Gastrocnemius medialis (tissue), 4 donors: ENCODE data around the gene TSPAN15. TPM values are rescaled to one million over a fixed set of nuclear protein-coding genes. Genes with fewer than 3 reads are reported as not detected.

Experiments used
- ATAC-seq, 2 donors: fragments of 150-250 bp; one replicate each; pipeline ENCODE4 v1.9.1; 2016
- DNase-seq, 2 donors: peaks; one replicate each; pipeline ENCODE4 v3.0.0-alpha.2; 2019
- H3K27ac ChIP-seq, 4 donors: fragments of 200-600 bp; sonication (generic); 1 replicate in 1 of 4; 2 replicates in 3 of 4; pipeline ENCODE4 v1.5.1; 2016 to 2018; ENCODE audit warnings: mild to moderate bottlenecking in 2 of 4, moderate library complexity in 1 of 4
- H3K27me3 ChIP-seq, 3 donors: fragments of 200-600 bp; sonication (generic) in 2 of 3; 1 replicate in 1 of 3; 2 replicates in 2 of 3; pipeline versions ENCODE4 v1.5.1 to v1.6.0; 2016 to 2019; ENCODE audit warnings: mild to moderate bottlenecking in 1 of 3, moderate library complexity in 1 of 3
- H3K36me3 ChIP-seq, 2 donors: fragments of 200-600 bp; sonication (generic) in 1 of 2; one replicate each; pipeline ENCODE4 v1.5.1; 2017 to 2018
- H3K4me1 ChIP-seq, 2 donors: fragments of 200-600 bp; sonication (generic) in 1 of 2; one replicate each; pipeline ENCODE4 v1.5.1; 2016 to 2017; ENCODE audit warnings: mild to moderate bottlenecking in 2 of 2
- H3K4me3 ChIP-seq, 4 donors: fragments of 200-600 bp; sonication (generic) in 3 of 4; 1 replicate in 1 of 4; 2 replicates in 3 of 4; pipeline ENCODE4 v1.5.1; 2016 to 2019; ENCODE audit warnings: mild to moderate bottlenecking in 2 of 4
- H3K9me3 ChIP-seq, 3 donors: fragments of 200-600 bp; sonication (generic) in 2 of 3; 1 replicate in 1 of 3; 2 replicates in 2 of 3; pipeline ENCODE4 v1.5.1; 2016 to 2019
- CTCF ChIP-seq, 5 experiments: fragments of 450-650 bp in 3 of 5; fragments of 200-600 bp in 2 of 5; sonication (generic) in 2 of 5; IDR thresholded peaks in 4 of 5; conservative IDR thresholded peaks in 1 of 5; 1 replicate in 4 of 5; 2 replicates in 1 of 5; pipeline ENCODE4 v1.5.1; 2016 to 2019; ENCODE audit warnings: antibody characterized with exemption in 5 of 5, mild to moderate bottlenecking in 3 of 5, moderate library complexity in 3 of 5
- POLR2A ChIP-seq, 2 donors: fragments of 450-650 bp; IDR thresholded peaks; one replicate each; pipeline ENCODE4 v1.6.1; 2017; ENCODE audit warnings: antibody characterized with exemption in 2 of 2, mild to moderate bottlenecking in 2 of 2, moderate library complexity in 2 of 2
- in situ Hi-C, 4 donors: fragments of 200-750 bp; cut with MboI; loops; one replicate each; pipeline versions ENCODE4 v1.15.0 to v1.8.0; 2017; ENCODE audit warnings: low sequenced_read_pairs in 4 of 4
- intact Hi-C: fragments of 100-400 bp; cut with DNase I; formaldehyde crosslinking; loops from one replicate; pipeline ENCODE4 v1.15.1; 2023; ENCODE audit warnings: low total_unique reads
- total RNA-seq, 4 donors: library from RNA; depleted of rRNA; stranded (reverse); fragments of >200 nt; gene quantifications; one replicate each; pipeline versions ENCODE4 v1.1.0 to v1.2.3, GENCODE V29; 2016

Gene TSPAN15
- total RNA-seq, 4 donors from 2014 or later = 7.9 to 21.0 (median 11.8) TPM

- no peak for ATAC-seq
- Histone ChIP-seq H3K9me3 (no peaks in the 10 kb centered on the region), H3K4me1 (peaks cover 46 to 62% of the 10 kb centered on the region in 2 donors), H3K27me3 (no peaks in the 10 kb centered on the region), H3K27ac (peak overlapping the region in 3 of 4 donors; percentile 31 to 75 (median 69)), H3K36me3 (no peaks in the 10 kb centered on the region), H3K4me3 (no peak overlapping the region)
- TF ChIP-seq POLR2A (IDR thresholded peaks at IDR 0.05) = no peak
- TF ChIP-seq CTCF (IDR thresholded peaks at IDR 0.05 in 4 of 5, conservative IDR thresholded peaks at IDR 0.05 in 1 of 5) = no peak
- DNase-seq = no peak
- in situ Hi-C loops (loop anchor here (5.0 to 25.0 kb wide), 2 partner anchors 72 to 267 kb away; no protein-coding TSS in a partner anchor), intact Hi-C loops (loop anchor here (10.0 kb wide), 2 partner anchors 269 to 301 kb away; partner anchors contain the start of gene COL13A1)
These were observed 52.6 kb downstream of the TSPAN15 start for GRCh38 chr10:69503896-69504265.

- H3K9me3 ChIP-seq = no peaks in the 10 kb centered on the region
- no peaks in the 10 kb centered on the region for H3K27me3 ChIP-seq
- H3K4me1 ChIP-seq = peaks cover 38 to 54% of the 10 kb centered on the region in 2 donors
- no peaks in the 10 kb centered on the region for H3K36me3 ChIP-seq
- H3K27ac ChIP-seq = peak overlapping the region; percentile 53 to 75 (median 68)
- in situ Hi-C loops = loop anchor here (5.0 to 25.0 kb wide), 3 partner anchors 72 to 267 kb away; no protein-coding TSS in a partner anchor
- H3K4me3 ChIP-seq = no peak overlapping the region
- no peak for ATAC-seq
- no peak for TF ChIP-seq CTCF (IDR thresholded peaks at IDR 0.05 in 4 of 5, conservative IDR thresholded peaks at IDR 0.05 in 1 of 5)
- no peak for TF ChIP-seq POLR2A (IDR thresholded peaks at IDR 0.05)
- intact Hi-C loops = loop anchor here (5.0 to 10.0 kb wide), 3 partner anchors 187 to 300 kb away; partner anchors contain the start of gene COL13A1
- no peak for DNase-seq
These were observed 53.4 kb downstream of the TSPAN15 start for GRCh38 chr10:69504576-69505250.

GRCh38 chr10:69505636-69506318 is 54.5 kb downstream of the TSPAN15 start:
- peaks cover 35 to 45% of the 10 kb centered on the region in 2 donors for H3K4me1 ChIP-seq
- intact Hi-C loops (loop anchor here (5.0 to 10.0 kb wide), 3 partner anchors 188 to 299 kb away; partner anchors contain the start of gene COL13A1), in situ Hi-C loops (loop anchor here (5.0 to 25.0 kb wide), 3 partner anchors 73 to 268 kb away; no protein-coding TSS in a partner anchor)
- H3K9me3 ChIP-seq = no peaks in the 10 kb centered on the region
- no peak overlapping the region for H3K4me3 ChIP-seq
- TF ChIP-seq POLR2A (IDR thresholded peaks at IDR 0.05) (no peak), CTCF (IDR thresholded peaks at IDR 0.05 in 4 of 5, conservative IDR thresholded peaks at IDR 0.05 in 1 of 5) (no peak)
- no peaks in the 10 kb centered on the region for H3K36me3 ChIP-seq
- ATAC-seq = peak; percentile 52 to 88
- no peaks in the 10 kb centered on the region for H3K27me3 ChIP-seq
- H3K27ac ChIP-seq = peak overlapping the region; percentile 53 to 75 (median 68)
- DNase-seq = peak; percentile 42 to 69

- intact Hi-C loops = loop anchor here (5.0 to 10.0 kb wide), 3 partner anchors 189 to 298 kb away; partner anchors contain the start of gene COL13A1
- DNase-seq = no peak
- peak overlapping the region; percentile 53 to 75 (median 68) for H3K27ac ChIP-seq
These were observed 55.2 kb downstream of the TSPAN15 start for GRCh38 chr10:69506487-69506833.

More at GRCh38 chr10:69506487-69506833, 55.2 kb downstream of the TSPAN15 start:
- Histone ChIP-seq H3K4me1 (peaks cover 35 to 45% of the 10 kb centered on the region in 2 donors), H3K27me3 (no peaks in the 10 kb centered on the region), H3K36me3 (no peaks in the 10 kb centered on the region), H3K4me3 (no peak overlapping the region), H3K9me3 (no peaks in the 10 kb centered on the region)
- TF ChIP-seq POLR2A (IDR thresholded peaks at IDR 0.05) (no peak), CTCF (IDR thresholded peaks at IDR 0.05 in 4 of 5, conservative IDR thresholded peaks at IDR 0.05 in 1 of 5) (no peak)
- in situ Hi-C loops = loop anchor here (5.0 to 25.0 kb wide), 3 partner anchors 74 to 269 kb away; no protein-coding TSS in a partner anchor
- no peak for ATAC-seq
